NCI-H2029 (cell line): ENCODE data around the gene LETM1.

ENCODE experiments used
- DNase-seq: peaks from one replicate; lab custom pipeline; 2025; lab: John Stamatoyannopoulos, UW

Gene LETM1

GRCh38 chr4:1872870-1873269 lies 16.9 kb upstream of the LETM1 start:
- no peak for DNase-seq

- no peak for DNase-seq
These were observed 15.6 kb upstream of the LETM1 start for GRCh38 chr4:1871471-1872021.

- peak; percentile 89 for DNase-seq
These were observed 14.9 kb upstream of the LETM1 start, which contains the start of gene NSD2 for GRCh38 chr4:1870578-1871443. TSS of gene NSD2 (plus strand) at chr4:1871393. CDS start at chr4:1900655, 29,262 bp downstream.

GRCh38 chr4:1870328-1870577 lies 14.3 kb upstream of the LETM1 start:
- peak; percentile 86 for DNase-seq

- DNase-seq: peak; percentile 69
These were observed 13.8 kb upstream of the LETM1 start for GRCh38 chr4:1869530-1870327.

- DNase-seq: no peak
These were observed 13.0 kb upstream of the LETM1 start for GRCh38 chr4:1868912-1869311.

GRCh38 chr4:1868293-1868692 lies 12.3 kb upstream of the LETM1 start:
- no peak for DNase-seq

GRCh38 chr4:1866189-1866661 lies 10.3 kb upstream of the LETM1 start:
- DNase-seq: no peak

GRCh38 chr4:1864076-1865008 lies 8.4 kb upstream of the LETM1 start:
- DNase-seq: no peak

- no peak for DNase-seq
These were observed 7.5 kb upstream of the LETM1 start for GRCh38 chr4:1863297-1864033.

GRCh38 chr4:1862961-1863296 lies 7.0 kb upstream of the LETM1 start:
- no peak for DNase-seq

GRCh38 chr4:1862055-1862911 lies 6.3 kb upstream of the LETM1 start:
- no peak for DNase-seq

- no peak for DNase-seq
These were observed 3.4 kb upstream of the LETM1 start for GRCh38 chr4:1859389-1859753.

GRCh38 chr4:1857931-1858330 lies 2.0 kb upstream of the LETM1 start:
- DNase-seq: no peak

GRCh38 chr4:1856943-1857699 lies 1.2 kb upstream of the LETM1 start:
- no peak for DNase-seq

GRCh38 chr4:1855333-1856070 lies 454 bp downstream of the LETM1 start:
- DNase-seq: no peak

- no peak for DNase-seq
These were observed 1.2 kb downstream of the LETM1 start for GRCh38 chr4:1854752-1855151.

- no peak for DNase-seq
These were observed 2.9 kb downstream of the LETM1 start for GRCh38 chr4:1852904-1853623.
